Neural cell (in vitro differentiated cells): Measurements from ENCODE around the gene MYL1. TPM values are rescaled to one million over a fixed set of nuclear protein-coding genes. Genes with fewer than 3 reads are reported as not detected.

Source experiments
- H2AFZ ChIP-seq: fragments of 200-600, 300-800 bp; sonication (generic), shearing (Covaris generic); 2 replicates; pipeline ENCODE4 v1.6.0; 2014; ENCODE audit warnings: low read depth, mild to moderate bottlenecking, antibody characterized with exemption, low read length, moderate library complexity
- H3F3A ChIP-seq: fragments of 200-600 bp; shearing (Covaris generic); 2 replicates; pipeline ENCODE4 v1.6.1; 2016; ENCODE audit warnings: mild to moderate bottlenecking, moderate library complexity, mixed read lengths, antibody characterized with exemption, low read length; ENCODE audit not compliant: insufficient read depth, poor library complexity, severe bottlenecking
- H3K27ac ChIP-seq: fragments of 200-600, 300-800 bp; sonication (generic), shearing (Covaris generic); 2 replicates; pipeline ENCODE4 v1.5.1; 2014; ENCODE audit warnings: mild to moderate bottlenecking, low read length, moderate library complexity
- H3K27me3 ChIP-seq: fragments of 300-800, 200-600 bp; sonication (generic), shearing (Covaris generic); 2 replicates; pipeline ENCODE4 v1.6.0; 2014; ENCODE audit warnings: mild to moderate bottlenecking, low read depth, low read length, moderate library complexity; ENCODE audit not compliant: insufficient read depth
- H3K36me3 ChIP-seq: fragments of 300-800, 200-600 bp; sonication (generic), shearing (Covaris generic); 2 replicates; pipeline ENCODE4 v1.5.1; 2014; ENCODE audit warnings: mild to moderate bottlenecking, antibody characterized with exemption, low read length, moderate library complexity; ENCODE audit not compliant: insufficient read depth
- H3K4me2 ChIP-seq: fragments of 300-800, 200-600 bp; sonication (generic), shearing (Covaris generic); 2 replicates; pipeline ENCODE4 v1.6.0; 2014; ENCODE audit warnings: mild to moderate bottlenecking, low read length
- H3K4me3 ChIP-seq: fragments of 300-800, 200-600 bp; sonication (generic), shearing (Covaris generic); 2 replicates; pipeline ENCODE4 v1.5.1; 2014; ENCODE audit warnings: mild to moderate bottlenecking, low read length, moderate library complexity
- H3K79me2 ChIP-seq: fragments of 200-600 bp; shearing (Covaris generic); replicated peaks from 2 replicates; pipeline ENCODE4 v1.6.0; 2014; ENCODE audit warnings: mild to moderate bottlenecking, low read length, moderate library complexity; ENCODE audit not compliant: insufficient read depth
- H3K9ac ChIP-seq: fragments of 300-800, 200-600 bp; sonication (generic), shearing (Covaris generic); 2 replicates; pipeline ENCODE4 v1.6.1; 2016; ENCODE audit warnings: mild to moderate bottlenecking, low read length, mixed read lengths
- H3K9me2 ChIP-seq: fragments of 200-600 bp; shearing (Covaris generic); 2 replicates; pipeline ENCODE4 v1.6.1; 2016; ENCODE audit warnings: mild to moderate bottlenecking, low read length, mixed read lengths; ENCODE audit not compliant: insufficient read depth
- H3K9me3 ChIP-seq: fragments of 200-600, 300-800 bp; sonication (generic), shearing (Covaris generic); 2 replicates; pipeline ENCODE4 v1.6.1; 2016; ENCODE audit warnings: mild to moderate bottlenecking, mixed run types, low read length, moderate library complexity, mixed read lengths
- H4K20me1 ChIP-seq: fragments of 200-600 bp; shearing (Covaris generic); 2 replicates; pipeline ENCODE4 v1.6.1; 2016; ENCODE audit warnings: mild to moderate bottlenecking, mixed run types; ENCODE audit not compliant: insufficient read depth
- EP300 ChIP-seq: fragments of 450-650 bp; conservative IDR thresholded peaks from 2 replicates; pipeline ENCODE4 v1.6.1; 2014; ENCODE audit warnings: antibody characterized with exemption, mild to moderate bottlenecking, moderate library complexity; ENCODE audit not compliant: poor library complexity, severe bottlenecking
- EZH2 ChIP-seq: fragments of 200-600, 300-800 bp; shearing (Covaris generic), sonication (generic); IDR thresholded peaks from 2 replicates; pipeline ENCODE4 v1.6.1; 2014; ENCODE audit warnings: antibody characterized with exemption, low read length, borderline replicate concordance, mild to moderate bottlenecking; ENCODE audit not compliant: insufficient read depth, poor library complexity, severe bottlenecking
- MXI1 ChIP-seq: fragments of 450-650 bp; conservative IDR thresholded peaks from 2 replicates; pipeline ENCODE4 v1.6.1; 2014; ENCODE audit warnings: antibody characterized with exemption, mild to moderate bottlenecking; ENCODE audit not compliant: poor library complexity, severe bottlenecking
- POLR2AphosphoS5 ChIP-seq: IDR thresholded peaks from 2 replicates; pipeline ENCODE4 v1.6.1; 2012
- REST ChIP-seq: IDR thresholded peaks from 2 replicates; pipeline ENCODE4 v1.6.1; 2012; ENCODE audit warnings: borderline replicate concordance
- SMC3 ChIP-seq: fragments of 450-650 bp; conservative IDR thresholded peaks from 2 replicates; pipeline ENCODE4 v1.6.1; 2014; ENCODE audit warnings: antibody characterized with exemption, mild to moderate bottlenecking, moderate library complexity; ENCODE audit not compliant: poor library complexity
- polyA plus RNA-seq: library from polyadenylated mRNA; depleted of rRNA; stranded (reverse); fragments of >200 nt; gene quantifications from 2 replicates; pipeline ENCODE4 v1.2.3, GENCODE V29; 2014
- TF ChIP-seq, protein P1 (sequence below): fragments of 450-650 bp; IDR thresholded peaks from 2 replicates; pipeline ENCODE4 v1.5.1; 2014; ENCODE audit warnings: antibody characterized with exemption, mild to moderate bottlenecking, moderate library complexity; ENCODE audit not compliant: poor library complexity, severe bottlenecking

Gene MYL1
- polyA plus RNA-seq, 1 donor from 2014 or later, result not detected

- no peak overlapping the region for H3K4me3 ChIP-seq
- H2AFZ ChIP-seq, result no peak overlapping the region
- TF ChIP-seq EP300, result no peak
- no peak for TF ChIP-seq SMC3
- TF ChIP-seq EZH2, result no peak
- no peak for TF ChIP-seq POLR2AphosphoS5
- TF ChIP-seq, protein P1, sequence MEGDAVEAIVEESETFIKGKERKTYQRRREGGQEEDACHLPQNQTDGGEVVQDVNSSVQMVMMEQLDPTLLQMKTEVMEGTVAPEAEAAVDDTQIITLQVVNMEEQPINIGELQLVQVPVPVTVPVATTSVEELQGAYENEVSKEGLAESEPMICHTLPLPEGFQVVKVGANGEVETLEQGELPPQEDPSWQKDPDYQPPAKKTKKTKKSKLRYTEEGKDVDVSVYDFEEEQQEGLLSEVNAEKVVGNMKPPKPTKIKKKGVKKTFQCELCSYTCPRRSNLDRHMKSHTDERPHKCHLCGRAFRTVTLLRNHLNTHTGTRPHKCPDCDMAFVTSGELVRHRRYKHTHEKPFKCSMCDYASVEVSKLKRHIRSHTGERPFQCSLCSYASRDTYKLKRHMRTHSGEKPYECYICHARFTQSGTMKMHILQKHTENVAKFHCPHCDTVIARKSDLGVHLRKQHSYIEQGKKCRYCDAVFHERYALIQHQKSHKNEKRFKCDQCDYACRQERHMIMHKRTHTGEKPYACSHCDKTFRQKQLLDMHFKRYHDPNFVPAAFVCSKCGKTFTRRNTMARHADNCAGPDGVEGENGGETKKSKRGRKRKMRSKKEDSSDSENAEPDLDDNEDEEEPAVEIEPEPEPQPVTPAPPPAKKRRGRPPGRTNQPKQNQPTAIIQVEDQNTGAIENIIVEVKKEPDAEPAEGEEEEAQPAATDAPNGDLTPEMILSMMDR, result peak; percentile 18
- H3K27ac ChIP-seq, result no peak overlapping the region
- H3K27me3 ChIP-seq, result no peaks in the 10 kb centered on the region
- H4K20me1 ChIP-seq, result no peaks in the 10 kb centered on the region
- H3K9ac ChIP-seq, result no peak overlapping the region
- H3K4me2 ChIP-seq, result no peak overlapping the region
- no peaks in the 10 kb centered on the region for H3F3A ChIP-seq
- no peaks in the 10 kb centered on the region for H3K9me3 ChIP-seq
- H3K79me2 ChIP-seq, result no peaks in the 10 kb centered on the region
- H3K9me2 ChIP-seq, result no peaks in the 10 kb centered on the region
- H3K36me3 ChIP-seq, result no peaks in the 10 kb centered on the region
Measured at GRCh38 chr2:210363261-210363660, 48.3 kb upstream of the MYL1 start.

- H4K20me1 ChIP-seq, result no peaks in the 10 kb centered on the region
- H3K4me2 ChIP-seq, result no peak overlapping the region
- H2AFZ ChIP-seq, result no peak overlapping the region
- no peak overlapping the region for H3K9ac ChIP-seq
- H3K27ac ChIP-seq, result no peak overlapping the region
- H3F3A ChIP-seq, result no peaks in the 10 kb centered on the region
- no peak overlapping the region for H3K4me3 ChIP-seq
- H3K9me3 ChIP-seq, result no peaks in the 10 kb centered on the region
- TF ChIP-seq SMC3 (no peak), MXI1 (no peak), EZH2 (no peak), REST (no peak)
- TF ChIP-seq, protein P1, result no peak
- no peaks in the 10 kb centered on the region for H3K79me2 ChIP-seq
- H3K27me3 ChIP-seq, result no peaks in the 10 kb centered on the region
- no peaks in the 10 kb centered on the region for H3K9me2 ChIP-seq
- H3K36me3 ChIP-seq, result no peaks in the 10 kb centered on the region
Measured at GRCh38 chr2:210360412-210360811, 45.4 kb upstream of the MYL1 start.
